ENCODE measurements around the gene TMEM244. TPM values are rescaled to one million over a fixed set of nuclear protein-coding genes. Genes with fewer than 3 reads are reported as not detected.

TMEM244 gene
- total and polyA plus RNA-seq, 9 of the 15 experiments (the other 6 are each of a cell fraction or from before 2014, with no cell fraction given), result not detected

- Histone ChIP-seq H3K4me1 (replicated peaks in 1 of 2; ENCODE audit: control insufficient read depth in 2 of 2, insufficient read depth in 2 of 2, low read length in 2 of 2) (no peaks in the 10 kb centered on the region; a peak in 1 of 5 replicates), H3K4me2 (ENCODE audit: insufficient read depth, low read length) (no peak overlapping the region), H3K27me3 (ENCODE audit: control insufficient read depth in 2 of 2, insufficient read depth in 2 of 2, low read length in 2 of 2) (no peaks in the 10 kb centered on the region), H3K9ac (ENCODE audit: insufficient read depth in 1 of 2, low read depth in 2 of 2, low read length in 2 of 2) (no peak overlapping the region), H3K9me1 (ENCODE audit: control insufficient read depth, insufficient read depth, low read length) (no peaks in the 10 kb centered on the region), H2AFZ (ENCODE audit: low read depth, low read length) (no peak overlapping the region), H3K36me3 (ENCODE audit: control insufficient read depth, insufficient read depth, low read length) (no peaks in the 10 kb centered on the region), H3K4me3 (no peak overlapping the region), H3K9me3 (replicated peaks; ENCODE audit: control insufficient read depth, insufficient read depth, low read depth, low read length) (no peaks in the 10 kb centered on the region), H4K20me1 (replicated peaks; ENCODE audit: control insufficient read depth, insufficient read depth, low read length) (no peaks in the 10 kb centered on the region), H3K79me2 (ENCODE audit: control insufficient read depth, insufficient read depth, low read length) (no peaks in the 10 kb centered on the region), H3K27ac (ENCODE audit: extremely low read depth, low read depth, low read length) (no peak overlapping the region)
- ATAC-seq (no peak), FAIRE-seq (no peak), DNase-seq (ENCODE audit: extremely low read depth in 1 of 4, low spot score in 3 of 4) (no peak)
- in situ Hi-C loops (cut with MboI) (no loop called here), intact Hi-C loops (cut with micrococcal nuclease) (no loop called here)
- TF ChIP-seq SPI1 (IDR thresholded peaks at IDR 0.05; ENCODE audit: borderline replicate concordance, low read depth, low read length), result peak; percentile 73; the same call in 1 of the 2 replicates
- no peak for TF ChIP-seq ZSCAN32 (CRISPR knock-in tag; IDR thresholded peaks at IDR 0.05)
- TF ChIP-seq DACH1 (IDR thresholded peaks at IDR 0.05; ENCODE audit: partially characterized antibody), result no peak
- TF ChIP-seq CBX3 (IDR thresholded peaks at IDR 0.05; ENCODE audit: borderline replicate concordance in 1 of 2, low read length in 2 of 2), result no peak
- no peak for TF ChIP-seq NR2F6 (CRISPR knock-in tag; IDR thresholded peaks at IDR 0.05)
- TF ChIP-seq ZMIZ1 (IDR thresholded peaks at IDR 0.05; ENCODE audit: low read depth in 2 of 2, low read length in 2 of 2), result no peak
- TF ChIP-seq PHF20 (IDR thresholded peaks at IDR 0.05; ENCODE audit: partially characterized antibody), result no peak
- no peak for TF ChIP-seq SREBF2 (CRISPR knock-in tag; IDR thresholded peaks at IDR 0.05)
- BruUV-seq (replicated peaks), result no TSS peak
- WGBS (ENCODE audit: insufficient coverage, low coverage, missing lambda C conversion rate), result 33% methylated on average over 1 of the region's 1 CpG
- POLR2A ChIA-PET, result interaction anchor here (1.3 kb wide), 1 partner anchor 23 kb away, joined by 6 read pairs; no protein-coding TSS in a partner anchor
- CTCF ChIA-PET (ENCODE audit: low intra/inter-chr PET ratio), result no interaction called here
These were observed 70.3 kb downstream of the TMEM244 start for GRCh38 chr6:129790785-129791184.

All from K562 (cell line).